ENCODE measurements around the gene DISC1.

DNA sequence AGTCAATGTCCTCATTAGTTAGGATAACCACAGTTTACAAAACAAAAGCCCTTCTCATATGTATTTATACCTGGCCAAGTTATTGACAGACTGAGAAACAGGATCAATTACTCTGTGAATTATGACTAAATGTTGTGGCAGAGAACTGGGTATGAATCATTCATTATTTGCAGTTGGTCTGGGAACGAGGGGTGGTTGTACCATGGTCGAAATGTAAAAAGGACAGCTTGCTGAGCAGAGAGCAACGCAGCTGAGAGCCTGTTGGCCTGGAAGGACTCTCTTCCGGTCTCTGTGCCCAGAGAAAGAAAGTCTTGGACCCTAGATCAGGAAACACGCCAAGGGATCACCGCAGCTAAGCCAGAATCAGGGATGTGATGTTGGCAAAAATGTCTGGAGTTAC is 169.6 kb downstream of the DISC1 start:
- TF ChIP-seq, protein P1, sequence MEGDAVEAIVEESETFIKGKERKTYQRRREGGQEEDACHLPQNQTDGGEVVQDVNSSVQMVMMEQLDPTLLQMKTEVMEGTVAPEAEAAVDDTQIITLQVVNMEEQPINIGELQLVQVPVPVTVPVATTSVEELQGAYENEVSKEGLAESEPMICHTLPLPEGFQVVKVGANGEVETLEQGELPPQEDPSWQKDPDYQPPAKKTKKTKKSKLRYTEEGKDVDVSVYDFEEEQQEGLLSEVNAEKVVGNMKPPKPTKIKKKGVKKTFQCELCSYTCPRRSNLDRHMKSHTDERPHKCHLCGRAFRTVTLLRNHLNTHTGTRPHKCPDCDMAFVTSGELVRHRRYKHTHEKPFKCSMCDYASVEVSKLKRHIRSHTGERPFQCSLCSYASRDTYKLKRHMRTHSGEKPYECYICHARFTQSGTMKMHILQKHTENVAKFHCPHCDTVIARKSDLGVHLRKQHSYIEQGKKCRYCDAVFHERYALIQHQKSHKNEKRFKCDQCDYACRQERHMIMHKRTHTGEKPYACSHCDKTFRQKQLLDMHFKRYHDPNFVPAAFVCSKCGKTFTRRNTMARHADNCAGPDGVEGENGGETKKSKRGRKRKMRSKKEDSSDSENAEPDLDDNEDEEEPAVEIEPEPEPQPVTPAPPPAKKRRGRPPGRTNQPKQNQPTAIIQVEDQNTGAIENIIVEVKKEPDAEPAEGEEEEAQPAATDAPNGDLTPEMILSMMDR (conservative IDR thresholded peaks at IDR 0.05; ENCODE audit: low read depth, low read length): no peak
- TF ChIP-seq EZH2 (IDR thresholded peaks at IDR 0.05; ENCODE audit: borderline replicate concordance, low read depth, low read length, poor library complexity, severe bottlenecking): no peak
